Measurements from ENCODE around the gene HABP2. TPM values are rescaled to one million over a fixed set of nuclear protein-coding genes. Genes with fewer than 3 reads are reported as not detected.

The HABP2 gene
- total RNA-seq, 2 donors from 2014 or later, result not detected

- ATAC-seq, result no peak
- no peak for DNase-seq
- intact Hi-C loops (cut with DNase I), result no loop called here
Measured at GRCh38 chr10:113619401-113619800, 66.5 kb downstream of the HABP2 start.

GRCh38 chr10:113620511-113620910 is 67.7 kb downstream of the HABP2 start:
- intact Hi-C loops (cut with DNase I), result no loop called here
- ATAC-seq (no peak), DNase-seq (no peak)

- intact Hi-C loops (cut with DNase I), result no loop called here
Measured at GRCh38 chr10:113620936-113621335, 68.1 kb downstream of the HABP2 start.

GRCh38 chr10:113621799-113622198 is 68.9 kb downstream of the HABP2 start:
- intact Hi-C loops (cut with DNase I), result no loop called here
- ATAC-seq (no peak), DNase-seq (no peak)

More at GRCh38 chr10:113620936-113621335, 68.1 kb downstream of the HABP2 start:
- DNase-seq (no peak), ATAC-seq (no peak)

GRCh38 chr10:113622831-113623230 is 70.0 kb downstream of the HABP2 start:
- no peak for ATAC-seq
- intact Hi-C loops (cut with DNase I), result no loop called here
- DNase-seq, result no peak

- intact Hi-C loops (cut with DNase I), result no loop called here
- ATAC-seq (no peak), DNase-seq (no peak)
Measured at GRCh38 chr10:113625461-113626186, 72.8 kb downstream of the HABP2 start.

- DNase-seq, result no peak
- intact Hi-C loops (cut with DNase I), result no loop called here
- peak in 1 of 2 donors; percentile 48 for ATAC-seq
Measured at GRCh38 chr10:113626809-113627355, 74.0 kb downstream of the HABP2 start.

- intact Hi-C loops (cut with DNase I), result no loop called here
- ATAC-seq (peak; percentile 70 to 71), DNase-seq (no peak)
Measured at GRCh38 chr10:113627836-113628235, 75.0 kb downstream of the HABP2 start.

- ATAC-seq, result peak in 1 of 2 donors; percentile 19
- no peak for DNase-seq
- intact Hi-C loops (cut with DNase I), result no loop called here
Measured at GRCh38 chr10:113628607-113629153, 75.8 kb downstream of the HABP2 start.

GRCh38 chr10:113630929-113631533 is 78.2 kb downstream of the HABP2 start:
- ATAC-seq (no peak), DNase-seq (no peak)
- intact Hi-C loops (cut with DNase I), result no loop called here

GRCh38 chr10:113631684-113632367 is 79.0 kb downstream of the HABP2 start:
- intact Hi-C loops (cut with DNase I), result no loop called here
- DNase-seq, result no peak
- ATAC-seq, result no peak

Other genes with a start within 250 kb of the HABP2 start
- gene NRAP, start 111.0 kb downstream of the HABP2 start, total RNA-seq, result 100 to 1,000 TPM; 290 to 327 TPM
- gene CASP7, start 126.9 kb downstream of the HABP2 start, total RNA-seq, result 10 to 100 TPM; 14.3 to 18.3 TPM
- gene PLEKHS1, start 198.6 kb downstream of the HABP2 start, total RNA-seq, result not detected